ENCODE results near the gene FARP2. TPM values are rescaled to one million over a fixed set of nuclear protein-coding genes. Genes with fewer than 3 reads are reported as not detected.

FARP2 gene
- total RNA-seq, 2 donors from 2014 or later: 24.0 to 32.8 TPM

DNA sequence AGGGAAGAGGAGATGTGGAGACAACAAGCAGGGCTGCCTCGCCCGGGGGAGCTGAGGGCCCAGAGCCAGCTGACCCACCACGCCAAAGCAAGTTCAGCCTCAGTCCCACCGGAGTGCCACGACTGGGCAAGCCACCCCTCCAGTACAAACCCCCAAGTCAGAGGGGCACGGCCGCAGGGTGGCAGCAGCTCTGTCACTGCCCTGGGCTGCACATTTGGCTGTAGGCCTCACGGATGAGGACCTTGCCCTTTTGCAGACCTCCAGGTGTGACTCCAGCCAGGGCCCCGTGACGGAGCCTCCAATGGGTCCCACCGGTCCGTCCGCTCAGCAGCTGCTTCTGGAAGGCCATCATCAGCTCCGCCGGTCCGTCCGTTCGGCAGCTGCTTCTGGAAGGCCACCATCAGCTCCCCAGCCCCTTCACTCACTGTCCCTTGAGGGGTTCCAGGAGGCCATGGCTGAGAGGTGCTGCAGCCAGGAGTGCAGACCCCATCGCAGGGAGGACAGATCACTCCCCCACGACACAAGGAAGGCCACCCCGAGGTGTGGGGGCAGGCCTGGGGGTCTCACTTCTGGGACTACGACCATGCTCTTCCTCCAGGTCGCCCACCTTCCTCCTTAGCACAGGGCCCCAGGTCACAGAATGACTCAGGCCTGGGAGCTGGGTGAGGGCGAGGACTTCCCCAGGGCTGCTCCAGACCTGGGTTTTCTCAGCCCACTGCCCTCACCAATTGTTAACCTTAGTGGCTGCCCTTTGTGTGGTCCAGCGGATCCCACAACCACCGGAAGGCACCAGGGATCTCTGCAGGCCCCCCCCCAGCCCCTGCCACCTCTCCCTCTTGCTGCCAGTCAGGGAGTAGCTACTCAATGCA, 176.9 kb downstream of the FARP2 start:
- no peak for DNase-seq (ENCODE audit: low spot score in 2 of 2)
- ATAC-seq: no peak
- Mint-ChIP-seq H3K9me3 (no peaks in the 10 kb centered on the region), H3K27ac (no peak overlapping the region), H3K36me3 (no peaks in the 10 kb centered on the region)

DNA sequence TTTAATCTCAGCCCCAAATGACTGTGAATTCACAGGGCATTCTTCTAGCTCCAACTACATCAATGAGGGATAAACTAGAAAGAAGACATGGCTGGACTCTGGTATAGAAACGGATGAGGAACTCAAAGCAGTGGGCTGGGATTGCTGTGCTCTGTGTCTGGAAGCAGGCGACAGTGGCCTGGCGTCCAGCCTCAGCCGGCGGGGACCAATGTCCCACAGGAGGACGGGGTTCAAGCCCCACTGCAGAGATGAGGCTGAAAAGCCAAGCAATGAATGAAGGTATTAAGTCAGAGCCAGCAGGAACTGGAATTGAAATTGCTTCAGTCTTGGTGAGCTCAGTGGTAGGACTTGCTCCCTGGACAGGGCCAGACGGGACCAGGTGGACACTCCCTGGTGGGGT, 178.2 kb downstream of the FARP2 start:
- Mint-ChIP-seq H3K9me3 (no peaks in the 10 kb centered on the region), H3K27ac (peak overlapping the region in 1 of 2 donors; percentile 79), H3K36me3 (no peaks in the 10 kb centered on the region)
- DNase-seq (ENCODE audit: low spot score in 2 of 2) (no peak), ATAC-seq (no peak)

DNA sequence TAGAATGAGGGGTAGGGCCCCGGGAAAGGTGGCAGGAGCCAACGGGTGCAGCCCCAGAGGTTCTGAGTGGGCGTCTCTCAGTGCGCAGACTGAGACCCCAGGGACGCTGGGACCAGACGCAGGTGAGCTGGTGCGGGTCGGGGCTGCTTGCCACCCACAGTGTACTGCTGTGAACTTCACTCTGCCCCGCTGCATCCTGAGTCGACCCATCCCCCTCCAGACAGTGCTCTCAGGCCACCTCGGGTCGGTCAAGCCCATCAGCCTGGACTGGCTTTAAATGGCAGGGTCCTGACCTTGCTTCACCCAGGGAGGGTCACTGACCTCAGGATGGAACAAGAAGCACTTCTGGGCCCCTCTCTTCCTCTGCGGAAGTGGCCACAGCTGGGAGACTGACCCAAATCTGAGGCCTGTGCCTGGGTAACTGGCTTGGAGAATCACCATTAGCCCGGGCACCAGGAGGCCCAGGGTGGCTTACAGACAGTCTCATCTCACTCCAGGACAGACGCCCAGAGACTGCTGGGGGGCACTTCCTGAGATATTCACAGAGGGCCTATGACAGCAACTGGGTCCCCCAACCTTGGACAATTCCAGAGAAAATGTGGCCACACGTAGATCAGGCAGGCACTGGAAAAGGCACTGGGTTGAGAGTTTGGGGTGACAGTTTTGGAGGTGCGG, 178.8 kb downstream of the FARP2 start:
- DNase-seq (ENCODE audit: low spot score in 2 of 2) (no peak), ATAC-seq (no peak)
- Mint-ChIP-seq H3K36me3 (no peaks in the 10 kb centered on the region), H3K9me3 (no peaks in the 10 kb centered on the region), H3K27ac (no peak overlapping the region)

DNA sequence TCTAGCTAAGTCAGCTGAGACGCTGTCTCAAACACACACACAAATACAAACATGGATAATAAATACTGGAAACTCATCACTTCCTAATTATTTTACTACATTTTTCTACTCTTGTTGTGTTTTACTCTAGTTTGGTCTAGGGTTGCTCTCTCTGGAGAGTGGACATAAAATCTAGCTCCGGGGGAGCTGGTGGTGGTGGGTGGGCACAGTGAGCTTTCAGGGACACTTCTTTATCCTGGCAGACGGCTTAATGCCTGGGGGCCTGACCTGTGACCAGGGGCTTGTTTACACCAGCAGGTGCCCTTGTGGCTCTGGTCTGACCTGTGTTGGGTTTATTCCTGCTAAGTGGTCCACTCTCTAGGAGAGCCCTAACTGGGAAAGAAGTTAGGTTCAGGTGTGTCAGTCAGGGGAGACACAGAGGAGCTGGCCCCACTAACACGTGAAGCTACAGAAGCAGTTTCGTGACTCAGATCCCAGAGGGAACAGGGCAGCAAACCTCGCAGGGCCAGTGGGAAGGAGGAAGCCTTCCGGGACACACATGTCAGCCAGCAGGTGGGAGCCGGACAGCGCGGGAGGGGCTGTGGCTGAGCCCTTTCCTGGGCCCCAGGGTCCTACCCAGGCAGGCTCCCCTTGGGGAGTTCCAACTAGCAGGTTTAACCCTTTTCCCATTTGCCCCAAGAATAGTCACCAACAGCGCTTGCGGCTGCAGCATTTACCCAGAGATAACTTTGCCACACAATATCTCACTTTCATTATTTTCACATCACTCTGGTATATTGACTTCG, 180.0 kb downstream of the FARP2 start:
- ATAC-seq (no peak), DNase-seq (ENCODE audit: low spot score in 2 of 2) (no peak)
- Mint-ChIP-seq H3K36me3 (no peaks in the 10 kb centered on the region), H3K27ac (peak overlapping the region in 1 of 2 donors; percentile 44), H3K9me3 (no peaks in the 10 kb centered on the region)

DNA sequence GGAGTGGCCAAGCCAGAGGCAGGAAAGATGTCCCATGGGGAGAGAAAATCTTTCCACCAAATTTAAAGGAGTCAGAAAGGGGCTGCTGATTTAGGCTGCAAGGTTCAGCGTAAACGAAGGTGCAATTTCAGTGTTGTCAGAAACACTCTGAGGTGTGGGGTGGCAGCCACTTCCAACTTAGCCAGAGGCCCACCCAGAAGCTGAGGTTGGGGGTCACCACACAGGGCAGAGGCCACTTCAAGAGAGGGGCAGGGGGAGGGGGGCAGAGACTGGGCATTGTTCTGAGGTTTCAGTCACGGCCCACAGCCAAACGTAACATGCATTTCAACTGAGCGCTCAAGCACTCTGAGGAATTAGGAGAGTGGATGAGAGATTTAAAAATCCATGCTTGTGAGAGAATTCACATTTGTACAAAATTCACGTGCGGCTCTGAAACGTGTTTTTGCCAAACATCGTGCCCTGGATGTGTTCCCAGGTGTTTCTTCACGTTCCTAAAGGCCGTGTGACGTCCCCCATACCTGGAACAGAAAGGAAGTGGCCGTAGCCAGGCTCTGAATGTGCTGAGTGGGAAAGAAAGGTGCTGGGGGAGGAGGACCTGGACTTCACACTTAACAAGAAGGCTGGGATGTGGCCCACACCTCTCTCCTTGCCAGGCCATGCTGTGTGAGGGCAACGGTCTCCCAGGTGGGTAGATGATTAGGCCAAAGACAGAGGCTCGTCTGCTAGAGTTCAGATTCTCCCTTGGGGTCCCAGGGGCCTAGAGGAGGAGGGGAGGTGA, 182.9 kb downstream of the FARP2 start:
- Mint-ChIP-seq H3K27ac (no peak overlapping the region), H3K36me3 (no peaks in the 10 kb centered on the region), H3K9me3 (no peaks in the 10 kb centered on the region)
- DNase-seq (ENCODE audit: low spot score in 2 of 2) (no peak), ATAC-seq (no peak)

- H3K9me3 Mint-ChIP-seq: no peaks in the 10 kb centered on the region
- ATAC-seq (no peak), DNase-seq (ENCODE audit: low spot score in 2 of 2) (no peak)
- H3K36me3 Mint-ChIP-seq: no peaks in the 10 kb centered on the region
- H3K27ac Mint-ChIP-seq: no peak overlapping the region
Observed at GRCh38 chr2:241539616-241540374, 183.7 kb downstream of the FARP2 start.

DNA sequence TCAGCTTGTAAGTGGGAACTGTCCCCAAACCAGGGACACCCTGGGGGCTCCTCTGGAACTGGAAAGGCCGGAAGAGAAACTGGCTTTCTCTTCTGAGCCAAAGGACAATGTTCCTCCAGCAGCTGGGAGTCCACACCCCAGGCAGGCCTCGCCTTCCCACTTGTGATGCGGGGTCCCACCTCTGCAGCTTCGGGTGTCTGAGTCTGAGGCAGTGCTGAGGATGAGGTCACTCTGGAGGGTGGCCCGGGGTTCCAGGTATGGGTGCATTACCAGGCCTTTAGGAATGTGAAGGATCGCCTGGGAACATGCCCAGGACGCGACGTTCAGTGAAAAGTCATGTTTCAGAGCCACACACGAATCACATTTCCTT, 184.3 kb downstream of the FARP2 start:
- no peaks in the 10 kb centered on the region for H3K9me3 Mint-ChIP-seq
- no peak for ATAC-seq
- H3K27ac Mint-ChIP-seq: no peak overlapping the region
- no peaks in the 10 kb centered on the region for H3K36me3 Mint-ChIP-seq
- DNase-seq (ENCODE audit: low spot score in 2 of 2): no peak

DNA sequence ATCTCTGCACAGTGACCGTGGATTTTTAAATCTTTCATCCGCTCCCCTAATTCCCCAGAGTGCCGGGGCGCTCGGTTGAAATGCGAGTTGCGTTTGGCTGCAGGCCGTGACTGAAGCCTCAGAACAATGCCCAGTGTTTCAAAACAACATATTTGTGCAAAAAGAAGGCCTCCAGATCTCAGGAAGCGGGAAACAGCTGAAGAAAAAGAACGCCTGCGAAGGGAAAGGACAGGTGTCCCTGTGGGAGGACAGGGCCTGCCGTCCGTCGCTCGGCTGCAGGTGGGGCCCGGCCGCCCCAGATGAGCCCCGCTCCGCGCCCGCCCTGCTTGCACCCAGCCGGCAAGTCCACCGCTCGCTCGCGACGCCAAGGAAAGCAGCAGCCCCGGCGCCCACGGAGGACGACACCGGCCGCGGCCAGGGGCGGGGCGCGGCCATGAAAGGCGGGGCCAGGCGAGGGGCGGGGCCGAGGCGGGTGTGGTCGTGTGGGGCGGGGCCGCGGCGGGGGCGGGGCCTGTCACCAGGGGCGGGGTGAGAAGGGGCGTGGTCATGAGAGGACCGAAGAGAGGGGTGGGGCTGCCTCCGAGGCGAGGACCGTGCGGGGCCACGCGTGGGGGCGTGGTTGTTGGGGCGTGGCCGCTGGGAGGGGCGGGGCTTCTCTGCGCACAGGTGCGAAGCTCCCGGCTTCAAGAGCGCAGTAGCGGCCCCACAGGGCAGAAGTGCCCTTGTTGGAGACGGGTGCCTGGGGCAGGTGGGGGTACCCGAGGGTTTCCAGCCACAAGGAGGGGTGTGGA, 184.9 kb downstream of the FARP2 start:
- no peaks in the 10 kb centered on the region for H3K9me3 Mint-ChIP-seq
- ATAC-seq (peak; percentile 40 to 89), DNase-seq (ENCODE audit: low spot score in 2 of 2) (peak in 1 of 2 donors; percentile 70)
- H3K27ac Mint-ChIP-seq: no peak overlapping the region
- no peaks in the 10 kb centered on the region for H3K36me3 Mint-ChIP-seq

GRCh38 chr2:241541564-241542277, 185.6 kb downstream of the FARP2 start:
- Mint-ChIP-seq H3K27ac (no peak overlapping the region), H3K9me3 (no peaks in the 10 kb centered on the region)
- no peak for ATAC-seq

DNA sequence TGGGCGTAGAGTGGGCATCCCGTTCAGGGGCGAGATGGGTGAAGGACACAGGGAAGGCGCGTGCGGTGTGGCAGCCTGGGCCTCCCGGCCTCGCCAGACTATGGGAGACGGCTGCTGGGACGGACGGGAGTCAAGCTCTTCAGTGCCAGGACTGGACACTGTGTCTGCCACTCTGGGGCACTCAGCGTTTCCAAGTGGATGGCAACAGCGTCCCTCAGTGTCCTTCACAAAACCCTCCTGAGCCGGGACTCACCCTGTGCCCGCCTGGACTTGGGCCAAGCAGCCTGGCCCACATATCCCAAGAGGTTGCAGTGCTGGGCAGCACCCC, 186.2 kb downstream of the FARP2 start:
- Mint-ChIP-seq H3K27ac (no peak overlapping the region), H3K36me3 (no peaks in the 10 kb centered on the region), H3K9me3 (no peaks in the 10 kb centered on the region)
- DNase-seq (ENCODE audit: low spot score in 2 of 2): no peak
- no peak for ATAC-seq

More at GRCh38 chr2:241541564-241542277, 185.6 kb downstream of the FARP2 start:
- DNase-seq (ENCODE audit: low spot score in 2 of 2): no peak
- no peaks in the 10 kb centered on the region for H3K36me3 Mint-ChIP-seq

Other genes starting within 250 kb of the FARP2 start
- 10 to 100 TPM; 67.6 to 95.3 TPM for gene PASK, start 206.8 kb upstream of the FARP2 start, total RNA-seq
- gene PPP1R7, start 205.8 kb upstream of the FARP2 start, total RNA-seq: 10 to 100 TPM; 81.6 to 98.9 TPM
- gene ANO7, start 167.6 kb upstream of the FARP2 start, total RNA-seq: 1 to 10 TPM in 1 of 2 donors, under 1 TPM in 1; 0.27 to 5.3 TPM
- 100 to 1,000 TPM; 276 to 297 TPM for gene HDLBP, start 40.6 kb upstream of the FARP2 start, total RNA-seq
- gene SEPTIN2, start 40.4 kb upstream of the FARP2 start, total RNA-seq: 100 to 1,000 TPM; 148 to 210 TPM
- gene STK25, start 152.3 kb downstream of the FARP2 start, total RNA-seq: 10 to 100 TPM; 35.3 to 95.5 TPM
- under 1 TPM in 1 of 2 donors, not detected in 1; 0.35 TPM for gene BOK, start 202.5 kb downstream of the FARP2 start, total RNA-seq

All from activated naive CD4-positive, alpha-beta T cell treated with anti-CD3 and anti-CD28 coated beads, Interleukin-2, amount 50 U/mL, for 72 hours (primary cell).